ELF-1 (cell line): ENCODE results near the gene EEIG2.
A peak's percentile ranks its signal among the peaks of the same experiment; 100 is the strongest.
"Not testable (repeated sequence)": the region's sequence is repeated elsewhere in the genome, so short reads cannot be mapped to it uniquely, and the experiment has no call there.

Experiments used
- DNase-seq: peaks from one replicate; pipeline ENCODE4 v3.0.0-alpha.2; 2016; ENCODE audit warnings: low read depth, low spot score

EEIG2 gene

DNA sequence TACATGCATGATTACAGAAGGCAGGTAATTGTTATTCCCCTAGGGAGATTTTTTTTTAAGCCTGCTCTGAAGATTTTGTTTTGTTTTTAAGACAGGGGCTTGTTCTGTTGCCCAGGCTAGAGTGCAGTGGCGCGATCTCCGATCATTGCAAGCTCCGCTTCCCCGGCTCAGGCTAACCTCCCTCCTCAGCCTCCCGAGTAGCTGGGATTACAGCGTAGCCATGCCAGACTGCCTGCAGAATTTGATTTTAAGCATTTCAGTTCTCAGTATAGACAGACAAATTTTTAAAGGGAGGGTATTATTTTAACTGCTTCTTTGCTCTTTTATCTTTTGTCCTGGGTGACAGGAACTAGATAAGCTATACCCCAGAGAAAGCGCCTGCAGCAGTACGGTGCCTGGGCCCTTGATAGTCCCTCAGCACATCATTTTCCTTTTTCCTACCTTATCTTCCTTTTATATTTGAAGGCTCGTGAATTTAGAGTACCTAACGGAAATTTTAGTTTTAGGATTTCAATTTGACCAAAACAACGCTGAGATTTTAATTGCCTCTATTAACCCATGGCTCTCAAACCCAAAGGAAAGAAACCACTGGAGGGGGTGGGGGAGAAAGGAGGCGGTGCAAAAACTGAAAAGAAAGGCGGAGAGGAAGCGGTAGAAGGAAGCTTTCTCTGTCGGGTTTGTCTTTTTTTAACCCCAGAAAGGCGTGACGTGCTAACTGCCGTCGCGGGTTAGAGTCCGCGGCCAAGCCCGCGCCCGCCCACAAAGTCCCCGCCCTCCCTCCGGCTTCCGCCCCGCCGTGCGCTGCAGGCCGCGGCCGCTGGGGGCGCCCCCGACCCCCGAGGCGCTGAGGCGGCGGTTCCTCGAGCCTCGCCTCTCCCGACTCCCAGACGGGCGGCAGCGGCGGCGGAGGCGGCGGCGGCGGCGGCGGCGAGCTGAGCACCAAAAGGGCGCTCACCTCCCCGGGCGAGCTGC lies at the start of gene EEIG2:
TSS of gene EEIG2 (plus strand) at position 886 of the 972 bp plus-strand sequence. CDS start 329 bp downstream, outside the sequence.
- DNase-seq = peak; percentile 92

DNA sequence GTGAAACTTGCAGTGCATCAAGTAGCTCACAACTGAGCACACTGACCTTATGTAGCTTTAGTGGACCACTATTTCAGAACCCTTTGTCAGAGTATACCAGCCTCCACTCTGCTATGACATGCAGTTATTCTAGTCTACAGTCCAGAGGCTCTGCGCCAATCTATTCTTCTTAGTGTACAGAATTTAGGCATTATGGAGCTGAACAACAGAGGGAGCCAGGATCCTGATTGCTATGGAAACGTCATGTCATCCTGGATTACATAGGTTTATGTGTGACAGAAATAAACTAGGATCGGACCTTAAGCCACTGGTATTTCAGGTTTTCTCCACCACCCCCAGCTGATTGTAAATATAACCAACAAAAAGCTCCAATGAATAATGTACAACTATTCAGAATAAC lies 48.1 kb upstream of the EEIG2 start:
- DNase-seq = no peak

DNA sequence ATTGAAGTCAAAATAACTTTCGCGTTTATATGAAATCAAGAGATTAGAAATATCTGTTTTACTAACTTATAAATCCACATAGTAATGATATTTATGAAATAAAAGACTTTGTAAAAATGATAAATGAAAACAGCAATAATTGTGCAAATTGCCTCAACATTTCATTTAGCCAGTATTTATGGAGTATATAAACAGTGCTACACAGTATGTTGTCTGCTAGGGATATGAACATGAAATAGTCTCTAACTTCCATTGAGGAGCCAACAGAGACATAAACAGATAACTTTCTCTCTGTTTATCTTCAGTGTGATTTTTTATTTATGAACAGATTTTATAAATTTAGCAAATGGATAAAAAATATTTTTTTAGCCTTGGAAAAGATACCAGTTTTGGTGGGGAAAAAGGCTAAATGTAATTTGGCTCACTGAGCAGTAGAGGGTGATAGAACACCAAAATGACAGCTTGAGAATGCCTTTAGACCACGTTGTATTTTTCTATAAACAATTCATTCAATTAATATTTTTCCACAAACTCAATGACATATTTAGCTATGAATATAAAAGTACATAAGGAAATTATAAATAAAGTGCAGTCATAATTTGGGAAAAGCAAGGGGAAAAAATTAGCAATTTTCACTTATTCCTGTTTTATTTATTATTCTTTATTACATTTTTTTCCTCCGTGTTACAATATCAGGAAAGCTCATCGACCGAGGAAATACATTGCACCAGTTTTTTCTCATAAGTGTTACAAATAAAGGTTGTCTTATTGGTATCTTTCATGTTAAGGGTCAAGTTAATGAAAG lies 47.5 kb upstream of the EEIG2 start:
- no peak for DNase-seq

DNA sequence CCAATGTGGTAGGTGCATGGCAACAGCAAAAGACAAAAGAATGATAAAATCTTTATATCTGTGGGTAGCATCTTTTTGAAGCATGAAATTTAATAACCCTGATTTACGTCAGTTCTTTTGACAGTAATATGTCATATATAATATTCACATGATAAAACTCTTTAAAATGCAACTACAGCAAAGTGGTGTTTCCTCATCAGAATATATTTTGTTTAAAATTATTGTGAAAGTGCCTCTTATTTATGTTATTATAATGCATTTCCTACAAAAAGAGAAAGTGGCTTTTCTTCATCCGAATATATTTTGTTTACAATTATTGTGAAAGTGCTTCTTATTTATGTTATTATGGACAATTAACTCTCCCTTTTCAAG lies 46.9 kb upstream of the EEIG2 start:
- no peak for DNase-seq

DNA sequence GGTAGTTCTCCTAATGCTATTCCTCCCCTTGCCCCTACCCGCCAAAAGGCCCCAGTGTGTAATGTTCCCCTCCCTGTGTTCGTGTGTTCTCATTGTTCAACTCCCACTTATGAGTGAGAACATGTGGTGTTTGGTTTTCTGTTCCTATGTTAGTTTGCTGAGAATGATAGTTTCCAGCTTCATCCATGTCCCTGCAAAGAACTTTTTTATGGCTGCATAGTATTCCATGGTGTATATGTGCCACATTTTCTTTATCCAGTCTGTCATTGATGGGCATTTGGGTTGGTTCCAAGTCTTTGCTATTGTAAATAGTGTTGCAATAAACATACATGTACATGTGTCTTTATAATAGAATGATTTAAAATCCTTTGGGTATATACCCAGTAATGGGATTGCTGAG lies 46.0 kb upstream of the EEIG2 start:
- not testable (repeated sequence) for DNase-seq

DNA sequence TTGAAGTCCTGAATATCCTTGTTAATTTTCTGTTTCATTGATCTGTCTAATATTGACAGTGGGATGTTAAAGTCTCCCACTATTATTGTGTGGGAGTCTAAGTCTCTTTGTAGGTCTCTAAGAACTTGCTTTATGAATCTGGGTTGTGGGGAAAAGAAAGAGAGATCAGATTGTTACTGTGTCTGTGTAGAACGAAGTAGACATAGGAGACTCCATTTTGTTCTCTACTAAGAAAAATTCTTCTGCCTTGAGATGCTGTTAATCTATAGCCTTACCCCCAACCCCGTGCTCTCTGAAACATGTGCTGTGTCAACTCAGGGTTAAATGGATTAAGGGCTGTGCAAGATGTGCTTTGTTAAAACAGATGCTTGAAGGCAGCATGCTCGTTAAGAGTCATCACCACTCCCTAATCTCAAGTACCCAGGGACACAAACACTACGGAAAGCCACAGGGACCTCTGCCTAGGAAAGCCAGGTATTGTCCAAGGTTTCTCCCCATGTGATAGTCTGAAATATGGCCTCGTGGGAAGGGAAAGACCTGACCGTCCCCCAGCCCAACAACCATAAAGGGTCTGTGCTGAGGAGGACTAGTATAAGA lies 42.5 kb upstream of the EEIG2 start:
- DNase-seq = not testable (repeated sequence)

DNA sequence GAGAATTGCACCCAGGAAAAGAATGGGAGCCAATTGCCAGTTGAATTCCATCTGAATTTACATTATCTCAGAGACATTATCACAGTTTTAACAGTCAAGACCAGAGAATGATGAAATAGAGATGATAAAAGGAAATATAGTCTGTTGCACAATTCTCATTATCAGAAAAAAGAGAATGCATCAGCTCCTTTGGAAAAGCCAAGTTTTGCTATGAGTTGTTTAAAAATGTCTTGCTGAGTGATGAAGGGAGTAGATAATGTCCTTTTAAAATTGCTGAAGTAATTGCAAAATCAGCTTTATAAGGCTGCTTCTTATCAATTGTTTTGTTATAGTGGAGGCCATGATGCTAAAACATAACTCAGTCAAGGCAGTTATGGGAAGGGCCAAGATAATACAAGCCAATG lies 37.9 kb upstream of the EEIG2 start:
- no peak for DNase-seq

DNA sequence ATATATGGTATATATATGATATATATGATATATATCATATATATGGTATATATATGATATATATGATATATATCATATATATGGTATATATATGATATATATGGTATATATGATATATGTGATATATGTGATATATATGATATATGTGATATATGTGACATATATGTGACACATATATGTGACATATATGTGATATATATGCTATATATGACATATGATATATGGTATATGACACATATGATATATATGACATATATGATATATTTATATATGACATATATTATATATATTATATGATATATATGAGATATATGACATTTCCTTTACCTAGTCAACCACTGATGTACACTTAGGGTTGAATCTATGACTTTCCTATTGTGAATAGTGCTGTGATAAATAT lies 36.1 kb upstream of the EEIG2 start:
- no peak for DNase-seq

DNA sequence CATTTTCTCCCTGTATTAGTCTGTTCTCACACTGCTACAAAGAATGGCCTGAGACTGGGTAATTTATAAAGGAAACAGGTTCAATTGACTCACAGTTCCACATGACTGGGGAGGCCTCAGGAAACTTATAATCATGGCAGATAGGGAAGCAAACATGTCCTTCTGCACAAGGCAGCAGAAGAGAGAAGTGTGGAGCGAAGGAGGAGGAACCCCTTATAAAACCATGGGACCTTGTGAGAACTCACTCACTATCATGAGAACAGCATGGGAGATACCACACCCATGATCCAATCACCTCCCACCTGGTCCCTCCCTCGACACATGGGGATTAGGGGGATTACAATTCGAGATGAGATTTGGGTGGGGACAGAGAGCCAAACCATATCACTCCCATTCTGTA lies 35.2 kb upstream of the EEIG2 start:
- DNase-seq = no peak

DNA sequence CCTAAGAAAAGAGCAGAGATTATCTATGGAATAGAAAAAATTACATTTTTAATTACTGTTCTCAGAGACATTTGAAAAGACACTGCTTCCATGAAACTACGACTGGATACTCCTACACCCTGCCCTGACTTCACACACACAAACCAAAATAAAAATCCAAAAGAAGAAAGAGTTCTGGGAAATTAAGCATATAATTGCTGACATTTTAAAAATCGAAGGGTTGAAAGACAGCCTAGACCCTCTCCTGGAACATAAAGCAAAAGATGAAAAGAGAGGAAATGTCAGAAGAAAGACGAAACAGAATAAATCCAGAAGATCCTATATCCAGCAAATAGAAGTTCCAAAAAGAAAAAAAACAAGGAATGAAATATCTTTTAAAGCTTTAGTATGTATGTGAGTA lies 32.8 kb upstream of the EEIG2 start:
- DNase-seq = no peak

DNA sequence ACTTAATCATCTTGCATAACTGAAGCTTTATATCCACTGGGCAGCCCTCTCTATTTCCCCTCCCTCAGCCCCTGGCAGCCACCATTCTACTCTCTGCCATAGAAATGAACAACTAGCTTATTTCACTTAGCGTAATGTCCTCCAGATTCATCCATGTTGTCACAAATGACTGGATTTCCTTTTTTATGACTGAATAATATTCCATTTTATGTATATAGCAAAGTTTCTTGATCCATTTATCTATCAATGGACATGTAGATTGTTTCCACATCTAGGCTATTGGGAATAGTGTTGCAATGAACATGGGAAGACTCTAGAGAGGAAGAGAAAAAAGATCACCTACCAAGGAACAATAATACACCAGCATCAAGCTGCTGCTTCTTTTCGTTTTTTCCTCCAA lies 32.1 kb upstream of the EEIG2 start:
- no peak for DNase-seq

DNA sequence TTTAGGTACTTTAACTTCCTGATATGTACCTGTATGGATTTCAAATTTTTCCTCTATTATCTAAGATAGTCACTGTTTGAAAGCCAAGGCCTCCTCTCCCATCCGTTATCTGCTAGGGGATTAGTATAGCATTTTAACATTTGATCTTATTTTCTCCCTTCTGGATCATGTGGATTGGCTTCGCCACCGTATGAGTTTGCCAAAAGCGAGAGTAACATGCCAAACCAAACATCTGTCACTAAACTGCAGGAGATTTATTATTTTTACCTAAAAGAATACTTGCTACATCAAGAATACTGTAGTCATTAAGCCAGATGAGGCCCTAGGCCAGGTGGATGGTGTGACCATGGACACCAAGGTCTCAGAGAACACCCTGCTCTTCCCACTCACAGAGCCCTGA lies 28.5 kb upstream of the EEIG2 start:
- DNase-seq = no peak

DNA sequence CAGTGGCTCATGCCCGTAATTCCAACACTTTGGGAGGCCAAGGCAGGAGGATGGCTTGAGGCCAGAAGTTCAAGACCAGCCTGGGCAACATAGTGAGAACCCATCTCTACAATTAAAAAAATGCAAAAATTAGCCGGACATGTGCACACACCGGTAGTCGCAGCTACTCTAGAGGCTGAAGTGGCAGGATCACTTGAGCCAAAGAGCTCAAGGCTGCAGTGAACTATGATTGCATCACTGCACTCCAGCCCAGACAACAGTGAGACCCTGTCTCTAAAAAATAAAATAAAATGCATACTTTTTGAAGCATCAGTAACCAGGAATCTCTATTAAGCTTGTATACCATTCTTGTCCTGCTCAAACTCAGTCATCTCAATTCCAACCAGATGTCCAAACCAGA lies 27.2 kb upstream of the EEIG2 start:
- no peak for DNase-seq

DNA sequence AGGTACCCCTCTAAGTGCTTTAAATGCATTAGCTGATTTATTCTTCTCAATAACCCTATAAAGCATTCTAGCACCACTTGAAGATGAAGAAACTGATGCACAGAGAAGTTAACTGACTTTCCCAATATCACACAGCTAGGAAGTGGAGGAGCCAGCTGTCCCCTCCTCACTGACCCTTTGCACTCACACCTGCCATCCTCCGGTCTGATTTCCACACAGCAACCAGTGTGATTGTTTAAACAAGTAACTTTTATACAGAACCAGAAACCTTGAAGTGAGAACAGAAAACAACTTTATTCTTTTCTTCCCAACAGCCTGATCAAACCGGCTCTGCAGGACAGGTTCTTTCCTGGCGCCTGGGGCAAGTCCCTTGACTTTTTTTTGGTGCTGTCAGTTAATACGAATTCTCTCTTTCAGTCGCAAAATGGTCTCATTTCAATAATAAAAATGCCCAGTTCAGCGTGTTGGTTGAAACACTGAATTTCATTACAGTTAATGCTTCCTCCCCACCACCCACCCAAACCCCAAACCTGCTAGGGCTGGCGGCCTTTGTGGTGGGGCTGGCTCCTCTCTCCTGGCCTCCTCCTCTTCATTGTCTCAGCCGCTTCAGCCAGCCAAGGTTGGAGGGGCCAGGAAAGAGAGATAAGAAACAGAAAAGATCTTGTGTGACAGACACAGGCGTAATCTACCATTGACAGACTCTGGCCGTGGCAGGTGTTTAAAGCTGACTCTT lies 26.4 kb upstream of the EEIG2 start:
- DNase-seq = peak; percentile 82

DNA sequence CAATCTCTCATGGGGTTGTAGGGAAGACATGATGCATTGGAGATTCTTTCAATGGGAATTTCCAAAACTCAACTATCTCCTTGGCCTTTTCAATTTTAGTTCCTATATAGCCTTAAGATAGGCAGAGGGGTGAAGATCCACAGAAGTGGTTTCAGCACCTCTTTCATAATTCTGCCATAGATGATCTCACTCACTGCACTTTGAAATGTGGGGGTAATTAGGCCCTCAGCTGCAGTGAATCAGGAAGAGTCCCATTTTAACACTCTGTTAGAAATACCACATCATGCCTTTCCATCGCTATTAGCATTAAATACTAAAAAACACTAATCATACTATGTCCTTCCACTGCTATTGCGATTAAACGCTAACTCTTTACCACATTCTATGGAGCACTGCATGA lies 25.1 kb upstream of the EEIG2 start:
- no peak for DNase-seq

DNA sequence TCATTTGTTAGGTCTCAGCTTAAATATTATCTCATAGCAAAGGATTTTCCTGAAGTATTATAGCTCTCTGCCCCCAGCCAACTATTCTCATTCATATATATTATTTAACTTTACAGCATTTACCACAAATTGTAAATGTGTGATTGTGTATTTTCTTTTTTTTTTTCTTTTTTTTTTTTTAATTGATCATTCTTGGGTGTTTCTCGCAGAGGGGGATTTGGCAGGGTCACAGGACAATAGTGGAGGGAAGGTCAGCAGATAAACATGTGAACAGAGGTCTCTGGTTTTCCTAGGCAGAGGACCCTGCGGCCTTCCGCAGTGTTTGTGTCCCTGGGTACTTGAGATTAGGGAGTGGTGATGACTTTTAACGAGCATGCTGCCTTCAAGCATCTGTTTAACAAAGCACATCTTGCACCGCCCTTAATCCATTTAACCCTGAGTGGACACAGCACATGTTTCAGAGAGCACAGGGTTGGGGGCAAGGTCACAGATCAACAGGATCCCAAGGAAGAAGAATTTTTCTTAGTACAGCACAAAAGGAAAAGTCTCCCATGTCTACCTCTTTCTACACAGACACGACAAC lies 24.5 kb upstream of the EEIG2 start:
- DNase-seq = not testable (repeated sequence)

DNA sequence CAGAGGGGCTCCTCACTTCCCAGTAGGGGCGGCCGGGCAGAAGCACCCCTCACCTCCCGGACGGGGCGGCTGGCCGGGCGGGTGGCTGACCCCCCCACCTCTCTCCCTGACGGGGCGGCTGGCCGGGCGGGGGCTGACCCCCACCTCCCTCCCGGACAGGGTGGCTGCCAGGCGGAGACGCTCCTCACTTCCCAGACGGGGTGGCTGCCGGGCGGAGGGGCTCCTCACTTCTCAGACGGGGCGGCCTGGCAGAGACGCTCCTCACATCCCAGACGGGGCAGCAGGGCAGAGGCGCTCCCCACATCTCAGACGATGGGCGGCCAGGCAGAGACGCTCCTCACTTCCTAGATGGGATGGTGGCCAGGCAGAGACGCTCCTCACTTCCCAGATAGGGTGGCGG lies 23.9 kb upstream of the EEIG2 start:
- not testable (repeated sequence) for DNase-seq

DNA sequence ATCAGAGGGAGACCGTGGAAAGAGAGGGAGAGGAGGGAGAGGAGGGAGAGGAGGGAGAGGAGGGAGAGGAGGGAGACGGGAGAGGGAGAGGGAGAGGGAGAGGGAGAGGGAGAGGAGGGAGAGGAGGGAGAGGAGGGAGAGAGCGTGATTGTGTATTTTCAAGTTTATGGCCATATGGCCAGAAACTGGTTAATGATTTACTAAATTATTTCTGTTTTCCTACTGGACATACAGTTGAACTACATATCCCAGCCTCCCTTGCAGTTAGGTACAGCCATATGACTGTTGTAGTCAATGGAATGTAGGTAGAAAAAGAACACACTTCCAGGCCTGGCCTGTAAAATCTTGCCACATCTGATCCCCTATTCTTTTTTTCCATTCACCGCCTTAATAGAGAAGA lies 23.1 kb upstream of the EEIG2 start:
- DNase-seq = not testable (repeated sequence)

DNA sequence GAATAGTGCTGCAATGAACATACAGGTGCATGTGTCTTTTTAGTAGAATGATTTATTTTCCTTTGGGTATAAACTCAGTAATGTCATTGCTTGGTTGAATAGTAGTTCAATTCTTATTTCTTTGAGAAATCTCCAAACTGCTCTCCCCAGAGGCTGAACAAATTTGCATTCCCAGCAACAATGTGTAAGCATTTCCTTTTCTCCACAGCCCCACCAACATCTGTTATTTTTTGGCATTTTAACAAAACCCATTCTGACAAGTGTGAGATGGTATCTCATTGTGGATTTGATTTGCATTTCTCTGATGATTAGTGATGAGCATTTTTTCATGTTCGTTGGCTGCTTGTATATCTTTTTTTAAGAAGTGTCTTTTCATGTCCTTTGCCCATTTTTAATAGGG lies 21.9 kb upstream of the EEIG2 start:
- DNase-seq = no peak

DNA sequence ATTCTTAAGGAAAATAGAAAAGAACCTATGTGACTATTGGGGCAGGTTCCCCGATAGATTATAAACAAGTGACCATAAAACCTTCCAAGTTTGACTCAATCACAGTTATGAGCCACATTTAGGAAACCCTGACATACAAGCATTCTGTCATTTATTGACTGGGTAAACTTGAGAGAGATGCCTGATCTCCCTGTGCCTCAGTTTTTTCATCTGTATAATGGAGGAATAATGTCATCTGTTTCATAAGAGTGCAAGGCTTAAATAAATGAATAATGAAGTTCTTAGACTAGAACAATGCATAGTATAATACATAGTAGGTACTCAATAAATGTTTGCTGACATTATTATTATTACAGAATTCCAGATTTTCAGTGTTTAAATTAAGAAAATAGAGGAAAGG lies 18.9 kb upstream of the EEIG2 start:
- no peak for DNase-seq

DNA sequence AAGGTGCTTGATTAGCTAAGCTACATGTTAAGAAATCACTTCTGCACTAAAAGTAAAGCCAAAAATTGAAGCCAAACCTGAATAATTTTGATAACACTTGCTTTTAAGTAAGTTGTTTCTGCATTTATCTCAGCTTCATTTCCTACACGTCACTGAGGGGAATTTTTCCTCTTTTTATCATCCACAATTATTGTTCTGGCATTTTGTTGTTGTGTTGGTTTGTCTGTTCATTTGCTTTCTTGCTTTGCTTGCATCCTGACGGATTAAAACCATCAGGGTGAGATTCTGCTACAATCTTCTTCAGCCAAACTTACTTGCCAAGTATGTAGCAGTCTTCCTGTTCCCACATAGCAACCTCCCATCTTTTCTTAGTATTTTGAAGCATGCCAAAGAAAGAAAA lies 18.0 kb upstream of the EEIG2 start:
- DNase-seq = no peak
